Measurements from ENCODE around the gene CASR.

DNA sequence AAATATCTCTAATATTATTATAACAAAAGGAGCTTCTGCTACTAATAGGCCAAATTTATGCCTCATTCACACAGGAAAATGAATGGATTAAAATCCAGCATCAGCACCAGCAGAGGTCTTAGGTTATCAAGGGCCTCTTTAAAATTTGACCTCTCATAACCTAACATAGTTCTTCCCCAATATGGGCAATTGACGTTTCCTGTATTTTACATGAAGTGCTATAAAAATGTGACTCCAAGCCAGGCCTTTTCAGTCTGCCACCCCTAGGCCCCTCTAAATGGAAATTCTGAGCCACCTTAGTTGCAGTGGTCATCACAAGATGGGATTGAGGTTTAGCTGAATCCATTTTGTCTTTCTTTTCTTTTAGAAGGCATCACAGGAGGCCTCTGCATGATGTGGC, 70.1 kb downstream of the CASR start:
- TF ChIP-seq POLR2AphosphoS5 (IDR thresholded peaks at IDR 0.05; ENCODE audit: borderline replicate concordance, low read depth, low read length) (no peak), EZH2 (IDR thresholded peaks at IDR 0.05) (no peak)
